Esophagus squamous epithelium (tissue), 5 donors: ENCODE results near the gene ADPRS. TPM values are rescaled to one million over a fixed set of nuclear protein-coding genes. Genes with fewer than 3 reads are reported as not detected.

Experiments
- DNase-seq: peaks from one replicate; lab custom pipeline; 2025; lab: John Stamatoyannopoulos, UW
- H3K27ac ChIP-seq, 4 donors: fragments of 200-600 bp; sonication (generic); one replicate each; pipeline ENCODE4 v1.5.1; 2016 to 2019; ENCODE audit warnings: mild to moderate bottlenecking in 1 of 4
- H3K27me3 ChIP-seq, 4 donors: fragments of 200-600 bp; sonication (generic); 1 replicate in 3 of 4; 2 replicates in 1 of 4; pipeline versions ENCODE4 v1.5.1 to v1.6.0; 2017 to 2021; ENCODE audit warnings: antibody characterized with exemption in 1 of 4
- H3K36me3 ChIP-seq, 3 donors: fragments of 200-600 bp; sonication (generic); one replicate each; pipeline ENCODE4 v1.5.1; 2016 to 2019
- H3K4me1 ChIP-seq, 3 donors: fragments of 200-600 bp; sonication (generic); one replicate each; pipeline ENCODE4 v1.5.1; 2017 to 2019
- H3K4me3 ChIP-seq, 4 donors: fragments of 200-600 bp; sonication (generic); 1 replicate in 3 of 4; 2 replicates in 1 of 4; pipeline ENCODE4 v1.5.1; 2016 to 2019; ENCODE audit warnings: mild to moderate bottlenecking in 2 of 4, moderate library complexity in 1 of 4
- H3K9me3 ChIP-seq, 3 donors: fragments of 200-600 bp; sonication (generic); one replicate each; pipeline ENCODE4 v1.5.1; 2016 to 2019
- CTCF ChIP-seq, 6 experiments: fragments of 450-650 bp in 4 of 6; fragments of 200-600 bp in 2 of 6; sonication (generic) in 2 of 6; IDR thresholded peaks; one replicate each; pipeline ENCODE4 v1.5.1; 2016 to 2019; ENCODE audit warnings: antibody characterized with exemption in 6 of 6, mild to moderate bottlenecking in 4 of 6, moderate library complexity in 4 of 6
- POLR2A ChIP-seq, 4 donors: fragments of 450-650 bp; IDR thresholded peaks; one replicate each; pipeline ENCODE4 v1.6.1; 2017; ENCODE audit warnings: antibody characterized with exemption in 4 of 4, mild to moderate bottlenecking in 4 of 4, moderate library complexity in 3 of 4
- WGBS, 2 donors: methylation state at CpG; one replicate each; pipeline ENCODE4 v1.1.5; 2018; 5-methylcytosine and 5-hydroxymethylcytosine counted together
- intact Hi-C: fragments of 100-400 bp; cut with DNase I; formaldehyde crosslinking; loops from one replicate; pipeline ENCODE4 v1.15.0; 2022
- total RNA-seq, 4 donors: library from RNA; depleted of rRNA; stranded (reverse); fragments of >200 nt; gene quantifications; one replicate each; pipeline ENCODE4 v1.1.0, GENCODE V29; 2016
- donor health status: DM: yes; HTN: yes; CAD: no.

Gene ADPRS
- total RNA-seq, 4 donors from 2014 or later, result 41.0 to 57.8 (median 48.1) TPM

GRCh38 chr1:36091698-36092097, 3.0 kb downstream of the ADPRS start:
- no peak for DNase-seq
- no peaks in the 10 kb centered on the region for H3K9me3 ChIP-seq
- H3K27ac ChIP-seq, result no peak overlapping the region
- peaks cover 15 to 61% (median 20%) of the 10 kb centered on the region in 3 donors for H3K4me1 ChIP-seq
- TF ChIP-seq CTCF (IDR thresholded peaks at IDR 0.05), result no peak
- H3K4me3 ChIP-seq, result no peak overlapping the region
- H3K27me3 ChIP-seq, result no peaks in the 10 kb centered on the region
- peaks cover 21 to 62% (median 30%) of the 10 kb centered on the region in 3 donors for H3K36me3 ChIP-seq
- 96 to 100% methylated on average over 3 to 8 of the region's 13 CpGs for WGBS, 2 donors
- intact Hi-C loops, result loop anchor here (10.0 kb wide), 1 partner anchor 333 kb away; no protein-coding TSS in a partner anchor

- DNase-seq, result no peak
- no peaks in the 10 kb centered on the region for H3K9me3 ChIP-seq
- no peak for TF ChIP-seq POLR2A (IDR thresholded peaks at IDR 0.05)
- no peak for TF ChIP-seq CTCF (IDR thresholded peaks at IDR 0.05)
- WGBS, 2 donors, result 87 to 96% methylated on average over 10 to 14 of the region's 17 CpGs
- peaks cover 21 to 66% (median 30%) of the 10 kb centered on the region in 3 donors for H3K36me3 ChIP-seq
- no peaks in the 10 kb centered on the region for H3K27me3 ChIP-seq
- H3K27ac ChIP-seq, result no peak overlapping the region
- no peak overlapping the region for H3K4me3 ChIP-seq
- intact Hi-C loops, result loop anchor here (10.0 kb wide), 1 partner anchor 333 kb away; no protein-coding TSS in a partner anchor
- peaks cover 15 to 61% (median 20%) of the 10 kb centered on the region in 3 donors for H3K4me1 ChIP-seq
Observed at GRCh38 chr1:36092166-36092797, 3.6 kb downstream of the ADPRS start.

- TF ChIP-seq CTCF (IDR thresholded peaks at IDR 0.05) (no peak), POLR2A (IDR thresholded peaks at IDR 0.05) (no peak)
- no peaks in the 10 kb centered on the region for H3K27me3 ChIP-seq
- intact Hi-C loops, result loop anchor here (10.0 kb wide), 1 partner anchor 332 kb away; no protein-coding TSS in a partner anchor
- no peak for DNase-seq
- peaks cover 15 to 61% (median 20%) of the 10 kb centered on the region in 3 donors for H3K4me1 ChIP-seq
- H3K27ac ChIP-seq, result no peak overlapping the region
- no peaks in the 10 kb centered on the region for H3K9me3 ChIP-seq
- peaks cover 21 to 66% (median 30%) of the 10 kb centered on the region in 3 donors for H3K36me3 ChIP-seq
- H3K4me3 ChIP-seq, result no peak overlapping the region
- WGBS, 2 donors, result 96 to 97% methylated on average over 4 to 8 of the region's 9 CpGs
Observed at GRCh38 chr1:36092798-36093185, 4.1 kb downstream of the ADPRS start.

GRCh38 chr1:36093226-36093625, 4.5 kb downstream of the ADPRS start:
- Histone ChIP-seq H3K36me3 (peaks cover 21 to 66% (median 30%) of the 10 kb centered on the region in 3 donors), H3K27ac (no peak overlapping the region), H3K4me3 (no peak overlapping the region), H3K4me1 (peaks cover 11 to 58% (median 18%) of the 10 kb centered on the region in 3 donors), H3K9me3 (no peaks in the 10 kb centered on the region), H3K27me3 (no peaks in the 10 kb centered on the region)
- intact Hi-C loops, result loop anchor here (10.0 kb wide), 1 partner anchor 332 kb away; no protein-coding TSS in a partner anchor
- DNase-seq, result no peak
- TF ChIP-seq POLR2A (IDR thresholded peaks at IDR 0.05) (no peak), CTCF (IDR thresholded peaks at IDR 0.05) (no peak)
- 95% methylated on average over 4 of the region's 7 CpGs; no CpG with 5 or more reads in 1 of the 2 donors for whole genome bisulfite sequencing, 2 donors

- WGBS, 2 donors, result 62% methylated on average over 3 of the region's 3 CpGs; no CpG with 5 or more reads in 1 of the 2 donors
- Histone ChIP-seq H3K4me3 (no peak overlapping the region), H3K27me3 (no peaks in the 10 kb centered on the region), H3K4me1 (peaks cover 7 to 54% (median 16%) of the 10 kb centered on the region in 3 donors), H3K27ac (no peak overlapping the region), H3K9me3 (no peaks in the 10 kb centered on the region), H3K36me3 (peaks cover 21 to 66% (median 30%) of the 10 kb centered on the region in 3 donors)
- DNase-seq, result no peak
- intact Hi-C loops, result loop anchor here (10.0 kb wide), 1 partner anchor 331 kb away; no protein-coding TSS in a partner anchor
- TF ChIP-seq CTCF (IDR thresholded peaks at IDR 0.05) (no peak), POLR2A (IDR thresholded peaks at IDR 0.05) (no peak)
Observed at GRCh38 chr1:36093929-36094328, 5.2 kb downstream of the ADPRS start.
